GM12878 (cell line): Measurements from ENCODE around the gene ZNF417. TPM values are rescaled to one million over a fixed set of nuclear protein-coding genes. Genes with fewer than 3 reads are reported as not detected.

Source experiments
- BCLAF1 ChIP-seq: fragments of 450-650 bp; IDR thresholded peaks from 2 replicates; pipeline ENCODE4 v1.6.1; 2017; ENCODE audit warnings: antibody characterized with exemption, mild to moderate bottlenecking, moderate library complexity
- BHLHE40 ChIP-seq, 2 experiments: fragments of 450-650 bp in 1 of 2; IDR thresholded peaks; 2 replicates each; pipeline ENCODE4 v1.6.1; 2011 to 2017; ENCODE audit warnings: low read depth in 2 of 2, borderline replicate concordance in 1 of 2, improper control_type of control experiment in 1 of 2, low read length in 1 of 2, mild to moderate bottlenecking in 1 of 2
- BRCA1 ChIP-seq: IDR thresholded peaks from 2 replicates; pipeline ENCODE4 v1.6.1; 2011; ENCODE audit warnings: low read depth, low read length, improper control_type of control experiment
- CBFB ChIP-seq: IDR thresholded peaks from 2 replicates; pipeline ENCODE4 v1.6.1; 2016; ENCODE audit warnings: antibody characterized with exemption, low read depth
- CEBPB ChIP-seq, 2 experiments: fragments of 150-350 bp in 1 of 2; IDR thresholded peaks; 2 replicates each; pipeline ENCODE4 v1.6.1; 2012 to 2014; ENCODE audit warnings: low read depth in 2 of 2, low read length in 2 of 2, borderline replicate concordance in 1 of 2, inconsistent platforms in 1 of 2
- CHD4 ChIP-seq: fragments of 200-600 bp; sonication (generic); IDR thresholded peaks from 2 replicates; pipeline ENCODE4 v1.6.1; 2016; ENCODE audit warnings: mild to moderate bottlenecking
- ESRRA ChIP-seq: IDR thresholded peaks from 2 replicates; pipeline ENCODE4 v1.6.1; 2012; ENCODE audit warnings: mild to moderate bottlenecking, low read length, improper control_type of control experiment
- NFYB ChIP-seq: IDR thresholded peaks from 2 replicates; pipeline ENCODE4 v1.6.1; 2011; ENCODE audit warnings: low read depth, mild to moderate bottlenecking, low read length, improper control_type of control experiment, moderate library complexity; ENCODE audit not compliant: insufficient read depth
- NKRF ChIP-seq: fragments of 450-650 bp; conservative IDR thresholded peaks from 2 replicates; pipeline ENCODE4 v1.6.1; 2017; ENCODE audit warnings: mild to moderate bottlenecking, moderate library complexity
- NR2C1 ChIP-seq: fragments of 450-650 bp; IDR thresholded peaks from 2 replicates; pipeline ENCODE4 v1.6.1; 2017; ENCODE audit warnings: antibody characterized with exemption, mild to moderate bottlenecking, moderate library complexity
- NR2C2 ChIP-seq: IDR thresholded peaks from 2 replicates; pipeline ENCODE4 v1.6.1; 2011; ENCODE audit warnings: borderline replicate concordance, low read depth; ENCODE audit not compliant: control insufficient read depth, insufficient read length
- NR2F1 ChIP-seq: fragments of 450-650 bp; conservative IDR thresholded peaks from 2 replicates; pipeline ENCODE4 v1.6.1; 2017; ENCODE audit warnings: mild to moderate bottlenecking
- NRF1 ChIP-seq: conservative IDR thresholded peaks from 2 replicates; pipeline ENCODE4 v1.6.1; 2011; ENCODE audit warnings: mild to moderate bottlenecking, low read depth, low read length, improper control_type of control experiment
- PAX5 ChIP-seq: IDR thresholded peaks from 2 replicates; pipeline ENCODE4 v1.6.1; 2011; ENCODE audit warnings: low read depth, low read length, borderline replicate concordance
- POLR2A ChIP-seq: IDR thresholded peaks from 2 replicates; pipeline ENCODE4 v1.6.1; 2011; ENCODE audit warnings: low read depth, mild to moderate bottlenecking, low read length
- SPI1 ChIP-seq: IDR thresholded peaks from 2 replicates; pipeline ENCODE4 v1.6.1; 2011; ENCODE audit warnings: low read depth, mild to moderate bottlenecking, low read length, moderate library complexity, borderline replicate concordance; ENCODE audit not compliant: insufficient read depth
- SREBF1 ChIP-seq: IDR thresholded peaks from 2 replicates; pipeline ENCODE4 v1.6.1; 2012; ENCODE audit warnings: mild to moderate bottlenecking, low read length
- SUZ12 ChIP-seq: fragments of 200-600 bp; sonication (generic); IDR thresholded peaks from one replicate; pipeline ENCODE4 v1.6.1; 2018; ENCODE audit warnings: antibody characterized with exemption, mild to moderate bottlenecking; ENCODE audit not compliant: unreplicated experiment
- TCF12 ChIP-seq: IDR thresholded peaks from 2 replicates; pipeline ENCODE4 v1.6.1; 2011; ENCODE audit warnings: low read depth, mild to moderate bottlenecking, low read length
- YBX1 ChIP-seq: fragments of 450-650 bp; IDR thresholded peaks from 2 replicates; pipeline ENCODE4 v1.6.1; 2016; ENCODE audit warnings: antibody characterized with exemption
- ZNF24 ChIP-seq: fragments of 450-650 bp; IDR thresholded peaks from 2 replicates; pipeline ENCODE4 v1.6.1; 2017; ENCODE audit warnings: antibody characterized with exemption, mild to moderate bottlenecking
- ZNF687 ChIP-seq: fragments of 450-650 bp; IDR thresholded peaks from 2 replicates; pipeline ENCODE4 v1.6.1; 2017; ENCODE audit warnings: mild to moderate bottlenecking, moderate library complexity
- polyA plus RNA-seq, 11 experiments: library from polyadenylated mRNA; depleted of rRNA in 4 of 11; unstranded in 6 of 11; stranded (reverse) in 5 of 11; fragments of >200 nt; fragmentation: Nextera tagmentation in 4 of 11; fragmentation: Illumina TruSeq in 1 of 11; extraction: Ambion mirVana in 4 of 11; extraction: Trizol in 1 of 11; gene quantifications; 1 replicate in 1 of 11; 2 replicates in 10 of 11; pipeline versions ENCODE4 v1.2.1 to v1.2.3, GENCODE V29; 2011 to 2016; ENCODE audit warnings: inconsistent platforms in 2 of 11, missing spikeins in 2 of 11, low read depth in 1 of 11
- total RNA-seq, 4 experiments: library from RNA; depleted of rRNA in 3 of 4; stranded (reverse); fragments of >200 nt in 3 of 4; fragmentation: Illumina TruSeq in 1 of 4; extraction: Trizol in 1 of 4; gene quantifications; 2 replicates each; pipeline versions ENCODE4 v1.2.1 to v1.2.3, GENCODE V29; 2013 to 2021

The ZNF417 gene
- total and polyA plus RNA-seq, 10 of the 15 experiments (the other 5 are each of a cell fraction or from before 2014, with no cell fraction given), result 1.3 to 13.6 (median 6.5) TPM

- no peak for TF ChIP-seq YBX1
- TF ChIP-seq NR2C2, result no peak
- TF ChIP-seq BHLHE40 (IDR thresholded peaks at IDR 0.05; ENCODE audit: borderline replicate concordance in 1 of 2, low read depth in 2 of 2, low read length in 1 of 2), result peak; percentile 96
- no peak for TF ChIP-seq SREBF1
- TF ChIP-seq ESRRA, result no peak
- TF ChIP-seq PAX5, result no peak
- TF ChIP-seq NRF1, result no peak
- no peak for TF ChIP-seq ZNF24
- TF ChIP-seq BCLAF1, result no peak
- no peak for TF ChIP-seq BRCA1
- no peak for TF ChIP-seq TCF12
- TF ChIP-seq CHD4, result no peak
- TF ChIP-seq NFYB, result no peak
- 0 out of 2 replicates have a peak, but pooled peaks have one; percentile 44 for TF ChIP-seq ZNF687
- peak; percentile 84 for TF ChIP-seq NR2C1
- peak; percentile 36; the same call in 1 of the 2 replicates for TF ChIP-seq CBFB
- no peak for TF ChIP-seq SUZ12
- peak; percentile 89 for TF ChIP-seq POLR2A
- TF ChIP-seq NR2F1, result peak; percentile 50; the same call in 1 of the 2 replicates
- TF ChIP-seq SPI1, result no peak
- TF ChIP-seq CEBPB (IDR thresholded peaks at IDR 0.05; ENCODE audit: borderline replicate concordance in 1 of 2, low read depth in 2 of 2, low read length in 2 of 2), result no peak
- peak; percentile 91 for TF ChIP-seq NKRF
These were observed 27.7 kb downstream of the ZNF417 start, which contains the start of gene ZNF814 (continued) for GRCh38 chr19:57888560-57889231.
